ENCODE measurements around the gene IRF7. TPM values are rescaled to one million over a fixed set of nuclear protein-coding genes. Genes with fewer than 3 reads are reported as not detected.

Gene IRF7
- total RNA-seq, 1 donor from 2014 or later: 74.1 TPM

DNA sequence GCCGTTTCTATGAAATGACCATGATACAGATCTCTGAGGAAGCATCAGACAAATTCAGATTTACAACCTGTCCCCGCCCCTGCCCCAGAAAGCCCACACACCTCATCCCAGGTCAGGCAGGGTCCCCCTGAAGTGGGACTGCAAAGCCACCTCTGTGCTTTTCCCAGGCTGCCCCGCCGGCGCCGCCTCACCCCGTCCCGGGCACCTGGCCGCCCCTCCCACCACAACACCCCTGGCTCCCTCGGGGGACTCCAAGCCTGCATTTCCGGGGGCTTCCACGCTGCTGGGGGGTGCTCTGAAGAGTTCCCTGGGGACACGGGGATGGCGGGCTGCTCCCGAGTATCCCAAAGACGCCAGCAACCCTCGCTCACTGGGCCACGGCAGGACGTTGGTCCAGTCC lies 44.5 kb upstream of the IRF7 start:
- intact Hi-C loops (cut with micrococcal nuclease): no loop called here
- Mint-ChIP-seq H3K27ac (no peak overlapping the region), H3K9me3 (no peaks in the 10 kb centered on the region), H3K4me3 (no peak overlapping the region), H3K36me3 (ENCODE audit: low read depth) (peaks cover 40% of the 10 kb centered on the region), H3K4me1 (peaks cover 4% of the 10 kb centered on the region), H3K27me3 (no peaks in the 10 kb centered on the region)
- ChIA-PET CTCF (interaction anchor here (2.9 kb wide), 1 partner anchor 65 kb away, joined by 34 read pairs; no protein-coding TSS in a partner anchor), POLR2A (no interaction called here)
- DNase-seq (no peak), ATAC-seq (ENCODE audit: low read depth) (no peak)
- TF ChIP-seq, protein P1, sequence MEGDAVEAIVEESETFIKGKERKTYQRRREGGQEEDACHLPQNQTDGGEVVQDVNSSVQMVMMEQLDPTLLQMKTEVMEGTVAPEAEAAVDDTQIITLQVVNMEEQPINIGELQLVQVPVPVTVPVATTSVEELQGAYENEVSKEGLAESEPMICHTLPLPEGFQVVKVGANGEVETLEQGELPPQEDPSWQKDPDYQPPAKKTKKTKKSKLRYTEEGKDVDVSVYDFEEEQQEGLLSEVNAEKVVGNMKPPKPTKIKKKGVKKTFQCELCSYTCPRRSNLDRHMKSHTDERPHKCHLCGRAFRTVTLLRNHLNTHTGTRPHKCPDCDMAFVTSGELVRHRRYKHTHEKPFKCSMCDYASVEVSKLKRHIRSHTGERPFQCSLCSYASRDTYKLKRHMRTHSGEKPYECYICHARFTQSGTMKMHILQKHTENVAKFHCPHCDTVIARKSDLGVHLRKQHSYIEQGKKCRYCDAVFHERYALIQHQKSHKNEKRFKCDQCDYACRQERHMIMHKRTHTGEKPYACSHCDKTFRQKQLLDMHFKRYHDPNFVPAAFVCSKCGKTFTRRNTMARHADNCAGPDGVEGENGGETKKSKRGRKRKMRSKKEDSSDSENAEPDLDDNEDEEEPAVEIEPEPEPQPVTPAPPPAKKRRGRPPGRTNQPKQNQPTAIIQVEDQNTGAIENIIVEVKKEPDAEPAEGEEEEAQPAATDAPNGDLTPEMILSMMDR (IDR thresholded peaks at IDR 0.05): no peak

DNA sequence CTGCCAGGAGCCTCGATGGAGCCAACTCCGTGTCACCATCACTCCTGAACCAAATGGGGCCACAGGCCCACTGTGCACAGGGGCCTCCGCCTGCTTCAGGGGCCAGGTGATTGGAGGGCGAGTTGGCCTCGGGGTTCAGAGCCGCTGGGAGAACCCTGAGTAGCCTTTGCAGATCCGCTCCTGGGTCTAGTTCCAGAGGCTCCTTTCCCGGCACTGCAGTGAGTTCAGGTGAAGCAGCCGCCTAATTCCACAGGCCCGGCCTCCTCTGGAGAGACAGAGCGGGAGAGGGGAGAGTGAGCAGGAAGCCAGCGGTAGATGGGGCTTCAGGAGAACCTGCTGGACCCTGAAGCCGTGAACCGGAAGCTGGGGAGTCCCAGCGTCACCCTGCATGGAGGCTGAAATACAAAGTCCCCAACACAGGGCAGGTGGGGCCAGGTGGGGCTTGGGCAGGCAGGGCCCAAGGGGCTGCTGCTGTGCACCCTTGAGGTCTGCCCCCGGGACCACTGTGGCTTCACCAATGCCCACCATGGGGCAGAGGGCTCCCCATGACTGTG lies 43.9 kb upstream of the IRF7 start:
- no peaks in the 10 kb centered on the region for H3K27me3 Mint-ChIP-seq
- peaks cover 4% of the 10 kb centered on the region for H3K4me1 Mint-ChIP-seq
- no peak overlapping the region for H3K4me3 Mint-ChIP-seq
- CTCF ChIA-PET: no interaction called here
- intact Hi-C loops (cut with micrococcal nuclease): no loop called here
- peak; percentile 37 for ATAC-seq (ENCODE audit: low read depth)
- H3K9me3 Mint-ChIP-seq: no peaks in the 10 kb centered on the region
- TF ChIP-seq, protein P1 (IDR thresholded peaks at IDR 0.05): no peak
- POLR2A ChIA-PET: no interaction called here
- DNase-seq: no peak
- H3K27ac Mint-ChIP-seq: no peak overlapping the region
- peaks cover 39% of the 10 kb centered on the region for H3K36me3 Mint-ChIP-seq (ENCODE audit: low read depth)

DNA sequence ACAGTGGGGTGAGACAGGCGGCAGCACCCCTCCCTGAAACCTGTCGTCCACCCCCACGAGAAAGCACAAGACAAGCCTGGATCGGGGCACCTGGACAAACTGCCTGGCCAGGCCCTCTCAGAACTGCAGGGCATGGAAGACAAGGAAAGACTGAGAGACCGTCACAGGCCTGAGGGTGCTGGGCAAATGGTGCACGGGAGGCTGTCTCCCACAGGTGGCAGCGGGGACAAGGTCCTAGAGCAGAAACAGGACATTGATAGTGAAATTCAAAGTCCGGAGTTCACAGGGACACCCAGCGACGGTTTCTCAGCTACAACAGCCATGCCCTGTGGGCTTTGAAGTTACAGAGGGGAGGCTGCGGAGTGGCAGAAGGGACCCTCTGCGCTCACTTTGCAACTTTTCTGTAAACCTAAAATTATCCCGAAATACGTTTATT lies 42.0 kb upstream of the IRF7 start:
- POLR2A ChIA-PET: interaction anchor here (0.6 to 1.0 kb wide), 2 partner anchors 61 to 148 kb away, joined by 3 to 7 read pairs; no protein-coding TSS in a partner anchor
- intact Hi-C loops (cut with micrococcal nuclease): no loop called here
- H3K4me3 Mint-ChIP-seq: no peak overlapping the region
- CTCF ChIA-PET: no interaction called here
- H3K27me3 Mint-ChIP-seq: no peaks in the 10 kb centered on the region
- no peak overlapping the region for H3K27ac Mint-ChIP-seq
- peaks cover 4% of the 10 kb centered on the region for H3K4me1 Mint-ChIP-seq
- no peak for DNase-seq
- no peaks in the 10 kb centered on the region for H3K9me3 Mint-ChIP-seq
- TF ChIP-seq, protein P1 (IDR thresholded peaks at IDR 0.05): no peak
- peaks cover 36% of the 10 kb centered on the region for H3K36me3 Mint-ChIP-seq (ENCODE audit: low read depth)
- ATAC-seq (ENCODE audit: low read depth): no peak

DNA sequence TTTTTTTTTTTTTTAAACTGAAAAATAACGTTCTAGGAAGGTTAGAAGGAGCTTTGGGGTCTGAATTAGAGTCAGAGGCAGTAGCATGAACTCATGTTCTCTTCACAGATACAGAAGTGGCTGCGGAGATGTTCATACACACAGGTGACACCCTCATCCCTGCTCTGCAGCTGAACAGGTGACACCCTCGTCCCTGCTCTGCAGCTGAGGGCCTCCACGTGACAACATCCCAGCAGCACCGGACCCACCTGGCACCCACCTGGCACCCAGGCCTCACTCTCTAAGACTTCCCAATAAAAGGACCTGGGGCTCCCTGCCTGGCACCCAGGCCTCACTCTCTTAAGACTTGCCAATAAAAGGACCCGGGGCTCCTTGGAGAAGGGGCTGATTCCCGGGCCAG lies 41.1 kb upstream of the IRF7 start:
- CTCF ChIA-PET: no interaction called here
- H3K4me1 Mint-ChIP-seq: peaks cover 4% of the 10 kb centered on the region
- ATAC-seq (ENCODE audit: low read depth) (no peak), DNase-seq (no peak)
- intact Hi-C loops (cut with micrococcal nuclease): no loop called here
- H3K36me3 Mint-ChIP-seq (ENCODE audit: low read depth): peaks cover 37% of the 10 kb centered on the region
- TF ChIP-seq, protein P1 (IDR thresholded peaks at IDR 0.05): no peak
- POLR2A ChIA-PET: interaction anchor here (1.0 kb wide), 1 partner anchor 62 kb away, joined by 3 read pairs; no protein-coding TSS in a partner anchor
- H3K9me3 Mint-ChIP-seq: no peaks in the 10 kb centered on the region
- no peak overlapping the region for H3K4me3 Mint-ChIP-seq
- H3K27me3 Mint-ChIP-seq: no peaks in the 10 kb centered on the region
- no peak overlapping the region for H3K27ac Mint-ChIP-seq

DNA sequence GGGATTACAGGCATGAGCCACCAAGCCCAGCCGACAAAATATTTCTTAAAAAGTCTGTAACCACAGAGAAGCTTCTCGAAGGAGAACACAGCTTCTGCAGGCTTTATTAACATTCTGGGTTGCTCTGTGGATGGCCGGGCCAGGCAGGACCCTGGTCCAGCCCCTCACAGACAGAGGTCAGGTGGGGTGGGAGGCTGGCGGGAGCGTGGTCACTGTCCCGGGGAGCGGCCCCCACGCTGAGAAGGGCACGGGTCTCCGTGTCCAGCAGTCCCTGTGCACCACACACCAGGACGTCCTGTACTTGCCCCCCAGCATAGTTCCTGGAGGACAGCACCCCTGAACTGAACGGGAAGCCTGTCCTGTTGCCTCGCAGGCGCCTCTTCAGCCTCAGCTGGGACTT lies 40.7 kb upstream of the IRF7 start:
- H3K9me3 Mint-ChIP-seq: no peaks in the 10 kb centered on the region
- H3K4me3 Mint-ChIP-seq: no peak overlapping the region
- CTCF ChIA-PET: no interaction called here
- TF ChIP-seq, protein P1 (IDR thresholded peaks at IDR 0.05): no peak
- ATAC-seq (ENCODE audit: low read depth) (no peak), DNase-seq (no peak)
- H3K4me1 Mint-ChIP-seq: peaks cover 4% of the 10 kb centered on the region
- H3K27ac Mint-ChIP-seq: no peak overlapping the region
- H3K27me3 Mint-ChIP-seq: no peaks in the 10 kb centered on the region
- intact Hi-C loops (cut with micrococcal nuclease): no loop called here
- peaks cover 36% of the 10 kb centered on the region for H3K36me3 Mint-ChIP-seq (ENCODE audit: low read depth)
- POLR2A ChIA-PET: no interaction called here

Data from activated B cell treated with CpG ODN at 0.5 μM for 24 hours (primary cell).